ENCODE results near the gene CACNA1E. TPM values are rescaled to one million over a fixed set of nuclear protein-coding genes. Genes with fewer than 3 reads are reported as not detected.

CACNA1E gene
- total and polyA plus RNA-seq, 2 experiments from 2014 or later, result 0.32 to 1.1 TPM

- no peaks in the 10 kb centered on the region for H3K36me3 Mint-ChIP-seq (ENCODE audit: low read depth)
These were observed 315.0 kb downstream of the CACNA1E start for GRCh38 chr1:181798191-181798926.

DNA sequence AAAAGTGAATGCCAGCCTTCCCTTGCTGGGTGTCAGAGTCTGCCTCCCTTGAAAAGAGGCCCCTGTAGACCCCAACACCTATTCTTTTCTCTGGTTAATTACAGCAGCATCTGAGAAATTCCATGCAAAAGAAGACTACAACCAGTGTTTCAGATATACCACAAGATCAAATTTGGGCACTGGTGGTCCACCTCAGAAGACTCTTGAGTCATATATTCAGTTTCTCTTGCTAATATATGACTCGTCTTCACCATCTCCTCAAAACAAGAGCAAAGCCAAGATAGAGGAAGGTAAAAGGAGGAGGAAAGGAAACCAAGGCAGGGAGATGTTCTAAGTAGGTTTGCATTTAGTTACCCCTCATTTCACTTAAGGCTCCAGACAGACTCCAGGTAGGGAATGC, 318.3 kb downstream of the CACNA1E start:
- no peak overlapping the region for H2AFZ ChIP-seq
- no peak overlapping the region for H3K4me3 Mint-ChIP-seq
- no peaks in the 10 kb centered on the region for H3K36me3 Mint-ChIP-seq (ENCODE audit: low read depth)
- H3K4me3 ChIP-seq, result no peak overlapping the region
- H3K36me3 ChIP-seq (ENCODE audit: insufficient read depth), result no peaks in the 10 kb centered on the region
- no peaks in the 10 kb centered on the region for H3K4me1 ChIP-seq (ENCODE audit: insufficient read depth)
- no peaks in the 10 kb centered on the region for H3K9me3 Mint-ChIP-seq
- H3K27me3 Mint-ChIP-seq (ENCODE audit: insufficient read depth, low read depth, poor library complexity), result peaks cover under 1% of the 10 kb centered on the region
- no peak overlapping the region for H3K27ac Mint-ChIP-seq
- H3K79me2 ChIP-seq (replicated peaks; ENCODE audit: insufficient read depth), result no peaks in the 10 kb centered on the region
- H3K4me2 ChIP-seq, result no peak overlapping the region
- no peaks in the 10 kb centered on the region for H4K20me1 ChIP-seq (replicated peaks; ENCODE audit: insufficient read depth)
- H3F3A ChIP-seq (replicated peaks; ENCODE audit: low read depth), result no peaks in the 10 kb centered on the region
- no peaks in the 10 kb centered on the region for H3K27me3 ChIP-seq (ENCODE audit: insufficient read depth)
- H3K4me1 Mint-ChIP-seq, result peaks cover 7% of the 10 kb centered on the region
- H3K27ac ChIP-seq (ENCODE audit: low read depth), result no peak overlapping the region
- H3K9me2 ChIP-seq (ENCODE audit: insufficient read depth), result peaks cover 2% of the 10 kb centered on the region; the same call in 1 of the 2 replicates
- ATAC-seq, result no peak
- no peak for DNase-seq (ENCODE audit: low spot score)
- no peak for TF ChIP-seq ZNF331 (CRISPR knock-in tag; IDR thresholded peaks at IDR 0.05; ENCODE audit: low read depth)
- TF ChIP-seq, protein P1, sequence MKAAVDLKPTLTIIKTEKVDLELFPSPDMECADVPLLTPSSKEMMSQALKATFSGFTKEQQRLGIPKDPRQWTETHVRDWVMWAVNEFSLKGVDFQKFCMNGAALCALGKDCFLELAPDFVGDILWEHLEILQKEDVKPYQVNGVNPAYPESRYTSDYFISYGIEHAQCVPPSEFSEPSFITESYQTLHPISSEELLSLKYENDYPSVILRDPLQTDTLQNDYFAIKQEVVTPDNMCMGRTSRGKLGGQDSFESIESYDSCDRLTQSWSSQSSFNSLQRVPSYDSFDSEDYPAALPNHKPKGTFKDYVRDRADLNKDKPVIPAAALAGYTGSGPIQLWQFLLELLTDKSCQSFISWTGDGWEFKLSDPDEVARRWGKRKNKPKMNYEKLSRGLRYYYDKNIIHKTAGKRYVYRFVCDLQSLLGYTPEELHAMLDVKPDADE (IDR thresholded peaks at IDR 0.05), result no peak
- TF ChIP-seq STAT1 (IDR thresholded peaks at IDR 0.05; ENCODE audit: unreplicated experiment), result no peak
- TF ChIP-seq CTCF (conservative IDR thresholded peaks at IDR 0.05; ENCODE audit: low read depth in 2 of 2), result no peak
- TF ChIP-seq, protein P2, sequence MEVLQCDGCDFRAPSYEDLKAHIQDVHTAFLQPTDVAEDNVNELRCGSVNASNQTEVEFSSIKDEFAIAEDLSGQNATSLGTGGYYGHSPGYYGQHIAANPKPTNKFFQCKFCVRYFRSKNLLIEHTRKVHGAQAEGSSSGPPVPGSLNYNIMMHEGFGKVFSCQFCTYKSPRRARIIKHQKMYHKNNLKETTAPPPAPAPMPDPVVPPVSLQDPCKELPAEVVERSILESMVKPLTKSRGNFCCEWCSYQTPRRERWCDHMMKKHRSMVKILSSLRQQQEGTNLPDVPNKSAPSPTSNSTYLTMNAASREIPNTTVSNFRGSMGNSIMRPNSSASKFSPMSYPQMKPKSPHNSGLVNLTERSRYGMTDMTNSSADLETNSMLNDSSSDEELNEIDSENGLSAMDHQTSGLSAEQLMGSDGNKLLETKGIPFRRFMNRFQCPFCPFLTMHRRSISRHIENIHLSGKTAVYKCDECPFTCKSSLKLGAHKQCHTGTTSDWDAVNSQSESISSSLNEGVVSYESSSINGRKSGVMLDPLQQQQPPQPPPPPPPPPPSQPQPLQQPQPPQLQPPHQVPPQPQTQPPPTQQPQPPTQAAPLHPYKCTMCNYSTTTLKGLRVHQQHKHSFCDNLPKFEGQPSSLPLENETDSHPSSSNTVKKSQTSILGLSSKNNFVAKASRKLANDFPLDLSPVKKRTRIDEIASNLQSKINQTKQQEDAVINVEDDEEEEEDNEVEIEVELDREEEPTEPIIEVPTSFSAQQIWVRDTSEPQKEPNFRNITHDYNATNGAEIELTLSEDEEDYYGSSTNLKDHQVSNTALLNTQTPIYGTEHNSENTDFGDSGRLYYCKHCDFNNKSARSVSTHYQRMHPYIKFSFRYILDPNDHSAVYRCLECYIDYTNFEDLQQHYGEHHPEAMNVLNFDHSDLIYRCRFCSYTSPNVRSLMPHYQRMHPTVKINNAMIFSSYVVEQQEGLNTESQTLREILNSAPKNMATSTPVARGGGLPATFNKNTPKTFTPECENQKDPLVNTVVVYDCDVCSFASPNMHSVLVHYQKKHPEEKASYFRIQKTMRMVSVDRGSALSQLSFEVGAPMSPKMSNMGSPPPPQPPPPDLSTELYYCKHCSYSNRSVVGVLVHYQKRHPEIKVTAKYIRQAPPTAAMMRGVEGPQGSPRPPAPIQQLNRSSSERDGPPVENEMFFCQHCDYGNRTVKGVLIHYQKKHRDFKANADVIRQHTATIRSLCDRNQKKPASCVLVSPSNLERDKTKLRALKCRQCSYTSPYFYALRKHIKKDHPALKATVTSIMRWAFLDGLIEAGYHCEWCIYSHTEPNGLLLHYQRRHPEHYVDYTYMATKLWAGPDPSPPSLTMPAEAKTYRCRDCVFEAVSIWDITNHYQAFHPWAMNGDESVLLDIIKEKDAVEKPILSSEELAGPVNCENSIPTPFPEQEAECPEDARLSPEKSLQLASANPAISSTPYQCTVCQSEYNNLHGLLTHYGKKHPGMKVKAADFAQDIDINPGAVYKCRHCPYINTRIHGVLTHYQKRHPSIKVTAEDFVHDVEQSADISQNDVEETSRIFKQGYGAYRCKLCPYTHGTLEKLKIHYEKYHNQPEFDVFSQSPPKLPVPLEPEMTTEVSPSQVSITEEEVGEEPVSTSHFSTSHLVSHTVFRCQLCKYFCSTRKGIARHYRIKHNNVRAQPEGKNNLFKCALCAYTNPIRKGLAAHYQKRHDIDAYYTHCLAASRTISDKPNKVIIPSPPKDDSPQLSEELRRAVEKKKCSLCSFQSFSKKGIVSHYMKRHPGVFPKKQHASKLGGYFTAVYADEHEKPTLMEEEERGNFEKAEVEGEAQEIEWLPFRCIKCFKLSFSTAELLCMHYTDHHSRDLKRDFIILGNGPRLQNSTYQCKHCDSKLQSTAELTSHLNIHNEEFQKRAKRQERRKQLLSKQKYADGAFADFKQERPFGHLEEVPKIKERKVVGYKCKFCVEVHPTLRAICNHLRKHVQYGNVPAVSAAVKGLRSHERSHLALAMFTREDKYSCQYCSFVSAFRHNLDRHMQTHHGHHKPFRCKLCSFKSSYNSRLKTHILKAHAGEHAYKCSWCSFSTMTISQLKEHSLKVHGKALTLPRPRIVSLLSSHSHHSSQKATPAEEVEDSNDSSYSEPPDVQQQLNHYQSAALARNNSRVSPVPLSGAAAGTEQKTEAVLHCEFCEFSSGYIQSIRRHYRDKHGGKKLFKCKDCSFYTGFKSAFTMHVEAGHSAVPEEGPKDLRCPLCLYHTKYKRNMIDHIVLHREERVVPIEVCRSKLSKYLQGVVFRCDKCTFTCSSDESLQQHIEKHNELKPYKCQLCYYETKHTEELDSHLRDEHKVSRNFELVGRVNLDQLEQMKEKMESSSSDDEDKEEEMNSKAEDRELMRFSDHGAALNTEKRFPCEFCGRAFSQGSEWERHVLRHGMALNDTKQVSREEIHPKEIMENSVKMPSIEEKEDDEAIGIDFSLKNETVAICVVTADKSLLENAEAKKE (CRISPR knock-in tag; IDR thresholded peaks at IDR 0.05), result no peak
- TF ChIP-seq EZH2 (IDR thresholded peaks at IDR 0.05; ENCODE audit: low read depth, unreplicated experiment), result no peak
- TF ChIP-seq JUNB (IDR thresholded peaks at IDR 0.05; ENCODE audit: unreplicated experiment), result no peak
- no peak for TF ChIP-seq NANOG (IDR thresholded peaks at IDR 0.05; ENCODE audit: borderline replicate concordance)

More at GRCh38 chr1:181798191-181798926, 315.0 kb downstream of the CACNA1E start:
- Mint-ChIP-seq H3K27ac (no peak overlapping the region), H3K27me3 (ENCODE audit: insufficient read depth, low read depth, poor library complexity) (peaks cover 2% of the 10 kb centered on the region), H3K4me3 (no peak overlapping the region), H3K4me1 (no peaks in the 10 kb centered on the region; the same call in 2 of the 3 replicates), H3K9me3 (no peaks in the 10 kb centered on the region)
- Histone ChIP-seq H3F3A (replicated peaks; ENCODE audit: low read depth) (no peaks in the 10 kb centered on the region), H3K4me3 (no peak overlapping the region), H2AFZ (no peak overlapping the region), H3K9me2 (ENCODE audit: insufficient read depth) (peaks cover 2% of the 10 kb centered on the region; the same call in 1 of the 2 replicates), H3K4me2 (no peak overlapping the region), H3K79me2 (replicated peaks; ENCODE audit: insufficient read depth) (no peaks in the 10 kb centered on the region), H3K27me3 (ENCODE audit: insufficient read depth) (no peaks in the 10 kb centered on the region), H4K20me1 (replicated peaks; ENCODE audit: insufficient read depth) (no peaks in the 10 kb centered on the region), H3K4me1 (ENCODE audit: insufficient read depth) (no peaks in the 10 kb centered on the region), H3K27ac (ENCODE audit: low read depth) (no peak overlapping the region), H3K36me3 (ENCODE audit: insufficient read depth) (no peaks in the 10 kb centered on the region)
- DNase-seq (ENCODE audit: low spot score), result no peak
- ATAC-seq, result no peak
- TF ChIP-seq, protein P1 (IDR thresholded peaks at IDR 0.05), result no peak
- TF ChIP-seq EZH2phosphoT487 (IDR thresholded peaks at IDR 0.05; ENCODE audit: unreplicated experiment) (no peak), NANOG (IDR thresholded peaks at IDR 0.05; ENCODE audit: borderline replicate concordance) (no peak)
